ENCODE results near the gene SOX5.

Gene SOX5

GRCh38 chr12:23655112-23655511, 294.4 kb downstream of the SOX5 start:
- TF ChIP-seq, protein P1, sequence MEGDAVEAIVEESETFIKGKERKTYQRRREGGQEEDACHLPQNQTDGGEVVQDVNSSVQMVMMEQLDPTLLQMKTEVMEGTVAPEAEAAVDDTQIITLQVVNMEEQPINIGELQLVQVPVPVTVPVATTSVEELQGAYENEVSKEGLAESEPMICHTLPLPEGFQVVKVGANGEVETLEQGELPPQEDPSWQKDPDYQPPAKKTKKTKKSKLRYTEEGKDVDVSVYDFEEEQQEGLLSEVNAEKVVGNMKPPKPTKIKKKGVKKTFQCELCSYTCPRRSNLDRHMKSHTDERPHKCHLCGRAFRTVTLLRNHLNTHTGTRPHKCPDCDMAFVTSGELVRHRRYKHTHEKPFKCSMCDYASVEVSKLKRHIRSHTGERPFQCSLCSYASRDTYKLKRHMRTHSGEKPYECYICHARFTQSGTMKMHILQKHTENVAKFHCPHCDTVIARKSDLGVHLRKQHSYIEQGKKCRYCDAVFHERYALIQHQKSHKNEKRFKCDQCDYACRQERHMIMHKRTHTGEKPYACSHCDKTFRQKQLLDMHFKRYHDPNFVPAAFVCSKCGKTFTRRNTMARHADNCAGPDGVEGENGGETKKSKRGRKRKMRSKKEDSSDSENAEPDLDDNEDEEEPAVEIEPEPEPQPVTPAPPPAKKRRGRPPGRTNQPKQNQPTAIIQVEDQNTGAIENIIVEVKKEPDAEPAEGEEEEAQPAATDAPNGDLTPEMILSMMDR (IDR thresholded peaks at IDR 0.05; ENCODE audit: low read length, missing control alignments): no peak
- H3K4me3 ChIP-seq (replicated peaks; ENCODE audit: low read depth, low read length): no peak overlapping the region
- no peak for DNase-seq (ENCODE audit: low read depth)

DNA sequence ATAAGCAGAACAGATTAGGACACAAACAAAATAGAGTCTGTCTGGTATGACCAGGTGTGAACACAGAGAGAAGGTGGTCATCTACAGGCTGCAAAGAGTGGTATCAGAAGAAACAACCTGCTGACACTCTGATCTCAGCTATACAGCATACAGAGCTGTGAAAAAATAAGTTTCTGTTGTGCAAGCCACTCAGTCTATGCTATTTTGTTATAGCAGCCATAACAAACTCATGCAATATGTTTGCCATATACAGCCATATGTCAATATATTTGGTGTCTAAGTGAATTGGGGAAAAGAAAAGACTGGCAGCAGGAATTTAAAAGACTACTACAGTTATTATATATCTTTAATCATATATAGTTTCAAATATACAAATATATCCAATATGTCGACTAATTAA, 300.9 kb downstream of the SOX5 start:
- no peak overlapping the region for H3K4me3 ChIP-seq (replicated peaks; ENCODE audit: low read depth, low read length)
- DNase-seq (ENCODE audit: low read depth): no peak
- TF ChIP-seq, protein P1 (IDR thresholded peaks at IDR 0.05; ENCODE audit: low read length, missing control alignments): no peak

DNA sequence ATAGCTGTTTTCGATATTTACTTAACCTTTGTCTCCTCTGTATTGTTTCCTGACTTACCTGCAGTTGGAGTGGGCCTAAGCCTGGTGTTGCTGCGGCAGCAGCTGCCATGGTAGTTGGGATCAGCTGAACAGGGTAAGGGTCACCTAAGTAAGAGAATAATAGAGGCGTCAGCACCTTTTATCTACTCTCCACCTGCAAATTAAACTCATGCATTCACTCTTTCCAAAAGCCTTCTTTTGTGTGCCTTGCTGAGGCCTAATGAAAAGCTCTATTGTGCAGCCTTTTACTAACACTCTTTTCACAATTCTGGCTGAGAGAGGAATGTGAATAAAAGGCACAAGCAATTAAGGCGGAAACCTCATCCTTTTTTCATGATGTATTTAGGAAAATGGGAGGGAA, 308.7 kb downstream of the SOX5 start:
- no peak for DNase-seq (ENCODE audit: low read depth)

GRCh38 chr12:23634344-23634743, 315.1 kb downstream of the SOX5 start:
- H3K4me3 ChIP-seq (replicated peaks; ENCODE audit: low read depth, low read length): no peak overlapping the region
- TF ChIP-seq, protein P1 (IDR thresholded peaks at IDR 0.05; ENCODE audit: low read length, missing control alignments): no peak
- no peak for DNase-seq (ENCODE audit: low read depth)

More for the DNA sequence above, 308.7 kb downstream of the SOX5 start:
- TF ChIP-seq, protein P1 (IDR thresholded peaks at IDR 0.05; ENCODE audit: low read length, missing control alignments): no peak
- no peak overlapping the region for H3K4me3 ChIP-seq (replicated peaks; ENCODE audit: low read depth, low read length)

DNA sequence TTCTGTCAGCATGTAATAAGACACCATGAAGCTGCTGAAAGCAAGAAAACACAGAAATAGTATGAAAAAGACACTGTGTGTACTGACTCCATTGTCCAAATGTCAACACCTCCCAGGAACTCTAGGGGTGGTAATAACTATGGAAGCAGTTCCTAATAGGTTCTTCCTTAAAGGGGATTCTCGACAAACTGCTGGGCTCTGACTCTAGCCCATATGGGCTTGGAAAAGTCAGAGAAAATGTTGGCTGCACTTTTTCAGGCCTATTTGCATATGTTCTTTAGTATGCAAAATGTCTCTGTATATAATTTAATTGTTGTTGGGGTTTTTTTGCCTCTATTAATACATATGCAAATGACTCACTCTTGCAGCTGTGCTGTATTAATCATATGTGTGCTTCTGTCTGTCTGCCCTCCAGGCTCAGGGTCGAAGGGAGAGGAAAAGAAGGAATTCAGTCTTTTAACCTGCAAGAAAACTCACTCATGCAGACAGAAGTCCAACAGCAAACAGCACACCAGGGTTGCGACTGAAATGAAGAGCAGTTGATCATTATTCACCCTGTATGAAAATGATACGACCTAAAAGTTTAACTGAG, 317.6 kb downstream of the SOX5 start:
- TF ChIP-seq, protein P1 (IDR thresholded peaks at IDR 0.05; ENCODE audit: low read length, missing control alignments): no peak
- no peak for DNase-seq (ENCODE audit: low read depth)
- no peak overlapping the region for H3K4me3 ChIP-seq (replicated peaks; ENCODE audit: low read depth, low read length)

GRCh38 chr12:23630524-23630923, 318.9 kb downstream of the SOX5 start:
- DNase-seq (ENCODE audit: low read depth): no peak
- TF ChIP-seq, protein P1 (IDR thresholded peaks at IDR 0.05; ENCODE audit: low read length, missing control alignments): no peak
- no peak overlapping the region for H3K4me3 ChIP-seq (replicated peaks; ENCODE audit: low read depth, low read length)

- no peak for DNase-seq (ENCODE audit: low read depth)
- TF ChIP-seq, protein P1 (IDR thresholded peaks at IDR 0.05; ENCODE audit: low read length, missing control alignments): no peak
- no peak overlapping the region for H3K4me3 ChIP-seq (replicated peaks; ENCODE audit: low read depth, low read length)
Measured at GRCh38 chr12:23628806-23629205, 320.7 kb downstream of the SOX5 start.
